ENCODE results near the gene AFG1L. TPM values are rescaled to one million over a fixed set of nuclear protein-coding genes. Genes with fewer than 3 reads are reported as not detected.
"Not testable (repeated sequence)": the region's sequence is repeated elsewhere in the genome, so short reads cannot be mapped to it uniquely, and the experiment has no call there.

The AFG1L gene
- total RNA-seq, 3 donors from 2014 or later (not counting 1 experiment from before 2014, with no cell fraction given), result 4.8 to 9.2 (median 5.2) TPM

- Mint-ChIP-seq H3K27me3 (ENCODE audit: low read depth in 2 of 2) (peaks cover 0 to 2% of the 10 kb centered on the region in 2 donors), H3K27ac (no peak overlapping the region), H3K4me3 (no peak overlapping the region), H3K9me3 (no peaks in the 10 kb centered on the region), H3K36me3 (no peaks in the 10 kb centered on the region), H3K4me1 (no peaks in the 10 kb centered on the region)
- H3K4me3 ChIP-seq (ENCODE audit: low read length), result no peak overlapping the region
- H3K9me3 ChIP-seq (ENCODE audit: control insufficient read depth, insufficient read depth, low read length), result no peaks in the 10 kb centered on the region
- no peak overlapping the region for H3K27ac ChIP-seq (ENCODE audit: low read length)
- 100% methylated on average over 1 of the region's 1 CpG for WGBS (ENCODE audit: insufficient coverage)
- no peaks in the 10 kb centered on the region for H3K36me3 ChIP-seq (ENCODE audit: control insufficient read depth, insufficient read depth, low read length)
- no peak for TF ChIP-seq CTCF (IDR thresholded peaks at IDR 0.05)
- intact Hi-C loops (cut with micrococcal nuclease), result no loop called here
- H3K4me1 ChIP-seq (ENCODE audit: control insufficient read depth, insufficient read depth, low read length), result no peaks in the 10 kb centered on the region
- DNase-seq, result no peak
- H3K27me3 ChIP-seq (ENCODE audit: control insufficient read depth, insufficient read depth, low read length), result no peaks in the 10 kb centered on the region
- ATAC-seq, result no peak
Measured at GRCh38 chr6:108531332-108531731, 236.5 kb downstream of the AFG1L start.

DNA sequence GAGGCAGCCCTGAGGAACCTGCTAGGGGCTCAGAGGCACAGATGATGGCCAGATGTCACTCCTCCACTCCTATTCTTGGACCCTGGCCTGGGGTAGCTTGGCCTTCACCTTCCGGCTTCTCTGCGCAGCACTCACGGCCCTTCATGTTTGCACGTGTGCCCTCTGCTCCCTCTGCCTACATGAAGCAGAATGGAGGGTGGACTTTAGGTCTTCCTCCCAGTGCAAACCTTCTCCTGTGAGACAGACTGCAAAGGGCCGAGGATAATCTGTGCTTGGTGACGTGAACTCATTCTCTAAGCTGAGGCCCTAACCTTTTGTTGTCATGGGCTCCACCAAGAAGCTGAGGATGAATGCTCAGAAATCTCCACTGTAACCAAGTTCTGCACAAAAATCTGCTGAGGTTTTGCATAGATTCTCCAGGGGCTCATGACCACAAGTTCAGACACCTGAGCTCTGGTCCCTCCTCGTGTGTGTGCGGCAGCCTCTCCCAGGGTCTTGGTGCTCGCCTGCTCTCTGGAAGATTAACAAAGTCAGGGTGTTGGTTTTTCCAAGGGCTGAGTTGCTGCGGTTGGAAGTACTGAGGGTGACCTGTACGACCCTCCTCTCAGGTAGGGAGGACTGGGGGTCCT lies 240.4 kb downstream of the AFG1L start:
- H3K36me3 ChIP-seq (ENCODE audit: control insufficient read depth, insufficient read depth, low read length), result no peaks in the 10 kb centered on the region
- ATAC-seq (no peak), DNase-seq (no peak)
- H3K4me3 ChIP-seq (ENCODE audit: low read length), result no peak overlapping the region
- WGBS (ENCODE audit: insufficient coverage), result 91% methylated on average over 11 of the region's 11 CpGs
- H3K9me3 Mint-ChIP-seq, result no peaks in the 10 kb centered on the region
- H3K27me3 ChIP-seq (ENCODE audit: control insufficient read depth, insufficient read depth, low read length), result no peaks in the 10 kb centered on the region
- H3K27ac Mint-ChIP-seq, result no peak overlapping the region
- intact Hi-C loops (cut with micrococcal nuclease), result no loop called here
- no peaks in the 10 kb centered on the region for H3K36me3 Mint-ChIP-seq
- no peaks in the 10 kb centered on the region for H3K9me3 ChIP-seq (ENCODE audit: control insufficient read depth, insufficient read depth, low read length)
- TF ChIP-seq CTCF (IDR thresholded peaks at IDR 0.05), result no peak
- H3K4me3 Mint-ChIP-seq, result no peak overlapping the region
- H3K4me1 Mint-ChIP-seq, result peaks cover 0 to 5% of the 10 kb centered on the region in 2 donors
- peaks cover 0 to 2% of the 10 kb centered on the region in 2 donors for H3K27me3 Mint-ChIP-seq (ENCODE audit: low read depth in 2 of 2)
- no peak overlapping the region for H3K27ac ChIP-seq (ENCODE audit: low read length)
- no peaks in the 10 kb centered on the region for H3K4me1 ChIP-seq (ENCODE audit: control insufficient read depth, insufficient read depth, low read length)

DNA sequence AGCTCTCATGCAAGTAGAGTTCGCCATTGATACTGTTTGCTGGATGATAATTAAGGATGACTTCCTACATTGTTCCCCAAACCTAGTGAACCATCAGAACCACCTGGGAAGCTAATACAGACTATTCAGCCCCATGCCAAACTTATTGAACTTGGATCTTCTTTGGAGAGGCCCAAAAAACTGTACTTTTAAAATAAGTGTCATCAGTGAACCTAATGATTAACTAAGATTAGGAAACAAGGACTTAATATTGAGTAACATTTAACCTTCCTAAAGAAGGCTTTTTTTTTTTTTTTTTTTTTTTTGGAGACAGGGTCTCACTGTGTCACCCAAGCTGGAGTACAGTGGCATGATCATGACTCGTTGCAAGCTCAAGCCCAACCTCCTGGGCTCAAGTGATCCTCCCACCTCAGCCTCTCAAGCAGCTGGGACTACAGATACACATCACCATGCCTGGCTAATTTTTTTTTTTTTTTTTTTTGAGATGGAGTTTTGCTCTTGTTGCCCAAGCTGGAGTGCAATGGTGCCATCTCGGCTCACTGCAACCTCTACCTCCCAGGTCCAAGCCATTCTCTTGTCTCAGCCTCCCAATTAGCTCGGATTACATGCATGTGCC lies 241.2 kb downstream of the AFG1L start:
- ATAC-seq; H3K27me3 Mint-ChIP-seq (ENCODE audit: low read depth in 2 of 2); DNase-seq; H3K27me3 ChIP-seq (ENCODE audit: control insufficient read depth, insufficient read depth, low read length); intact Hi-C loops (cut with micrococcal nuclease); H3K4me3 ChIP-seq (ENCODE audit: low read length); H3K36me3 ChIP-seq (ENCODE audit: control insufficient read depth, insufficient read depth, low read length); H3K36me3 Mint-ChIP-seq; H3K4me1 Mint-ChIP-seq; H3K9me3 ChIP-seq (ENCODE audit: control insufficient read depth, insufficient read depth, low read length); H3K27ac Mint-ChIP-seq; H3K27ac ChIP-seq (ENCODE audit: low read length); H3K9me3 Mint-ChIP-seq; H3K4me1 ChIP-seq (ENCODE audit: control insufficient read depth, insufficient read depth, low read length); H3K4me3 Mint-ChIP-seq: not testable (repeated sequence)
- WGBS (ENCODE audit: insufficient coverage), result 87% methylated on average over 3 of the region's 4 CpGs

DNA sequence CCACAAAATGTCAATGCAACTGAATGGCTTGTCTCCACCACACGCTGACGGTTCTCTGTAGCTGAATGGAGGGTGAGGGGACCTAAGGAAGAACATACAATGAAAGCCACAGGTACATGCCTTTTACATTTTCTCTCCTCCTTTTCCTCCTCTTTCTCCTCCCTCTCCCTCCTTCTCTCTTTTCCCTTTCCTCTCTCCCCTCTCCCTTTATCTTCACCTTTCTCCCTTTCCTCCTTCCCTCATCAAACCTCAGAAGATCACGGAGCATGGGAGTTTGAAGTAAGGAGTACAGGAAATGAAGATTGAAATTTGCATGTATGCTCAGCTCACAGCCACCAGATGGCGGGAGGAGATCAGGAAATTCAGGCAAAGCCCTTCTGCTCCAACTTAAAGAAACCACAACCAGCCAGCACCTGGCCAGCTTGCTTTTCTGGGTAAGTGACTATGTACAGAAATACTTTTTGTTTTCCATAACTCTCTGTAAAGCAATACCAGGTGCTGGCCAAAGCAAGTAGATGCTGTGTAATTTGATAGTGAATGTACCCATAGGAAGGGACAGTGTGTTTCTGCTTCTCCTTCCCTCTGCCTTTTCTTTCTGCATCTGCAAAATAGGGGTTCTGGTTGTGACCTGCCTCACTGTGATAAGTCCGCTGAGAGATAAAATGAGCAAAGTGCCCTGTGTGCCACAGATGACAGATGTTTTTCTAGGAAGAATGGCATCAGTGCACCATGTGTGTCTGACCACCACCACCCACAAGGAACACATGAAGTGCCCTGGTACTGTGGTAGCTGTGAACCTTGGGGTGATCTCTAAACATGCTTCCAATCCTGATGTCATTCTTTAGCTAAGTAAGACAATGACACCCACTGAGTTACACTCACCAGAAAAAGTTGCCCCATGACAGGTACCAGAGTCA lies 247.2 kb downstream of the AFG1L start:
- ATAC-seq (peak; percentile 77 to 81 (median 81)), DNase-seq (peak; percentile 56 to 90)
- H3K36me3 Mint-ChIP-seq, result no peaks in the 10 kb centered on the region
- peaks cover 13% of the 10 kb centered on the region for H3K4me1 ChIP-seq (ENCODE audit: control insufficient read depth, insufficient read depth, low read length)
- no peak overlapping the region for H3K4me3 Mint-ChIP-seq
- H3K27ac Mint-ChIP-seq, result peak overlapping the region in 1 of 2 donors; percentile 41
- H3K36me3 ChIP-seq (ENCODE audit: control insufficient read depth, insufficient read depth, low read length), result no peaks in the 10 kb centered on the region
- no peak overlapping the region for H3K27ac ChIP-seq (ENCODE audit: low read length)
- peak; percentile 95 for TF ChIP-seq CTCF (IDR thresholded peaks at IDR 0.05)
- no peaks in the 10 kb centered on the region for H3K27me3 ChIP-seq (ENCODE audit: control insufficient read depth, insufficient read depth, low read length)
- no peaks in the 10 kb centered on the region for H3K9me3 Mint-ChIP-seq
- H3K4me1 Mint-ChIP-seq, result peaks cover 28 to 41% of the 10 kb centered on the region in 2 donors
- peaks cover 3% of the 10 kb centered on the region for H3K9me3 ChIP-seq (ENCODE audit: control insufficient read depth, insufficient read depth, low read length)
- no peaks in the 10 kb centered on the region for H3K27me3 Mint-ChIP-seq (ENCODE audit: low read depth in 2 of 2)
- H3K4me3 ChIP-seq (ENCODE audit: low read length), result no peak overlapping the region
- WGBS (ENCODE audit: insufficient coverage), result 23% methylated on average over 4 of the region's 5 CpGs
- intact Hi-C loops (cut with micrococcal nuclease), result loop anchor here (1.0 kb wide), 4 partner anchors 240 to 531 kb away; no protein-coding TSS in a partner anchor
